ENCODE data around the gene HAPSTR1.

HAPSTR1 gene

DNA sequence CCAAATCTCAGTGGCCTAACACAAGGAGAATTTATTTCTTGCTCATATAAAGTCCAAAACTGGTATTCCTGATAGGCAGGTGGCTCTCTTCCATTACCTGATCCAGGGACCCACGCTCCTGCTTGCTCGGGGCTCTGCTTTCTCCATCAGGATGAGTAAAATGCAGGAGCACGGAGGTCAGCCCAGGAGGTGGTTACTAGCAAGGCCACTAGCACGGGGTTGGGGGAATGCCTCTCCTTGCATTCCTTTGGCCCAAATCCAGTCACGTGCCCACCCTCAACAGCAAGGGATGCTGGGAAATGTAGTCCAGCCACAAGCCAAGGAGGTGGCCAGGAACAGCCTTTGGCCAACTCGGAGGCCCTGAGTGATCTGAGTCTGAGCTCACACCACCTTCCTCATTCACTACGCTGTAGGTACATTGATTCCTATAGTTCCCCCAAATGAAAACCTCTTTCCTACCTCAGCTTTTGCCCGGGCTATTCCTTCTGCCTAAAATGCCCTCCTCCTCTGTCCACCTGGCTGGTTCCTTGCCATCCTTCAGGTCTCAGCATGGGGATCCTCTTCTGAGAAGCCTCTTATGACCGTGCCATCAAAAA, 38.3 kb upstream of the HAPSTR1 start (continued):
- TF ChIP-seq, protein P1, sequence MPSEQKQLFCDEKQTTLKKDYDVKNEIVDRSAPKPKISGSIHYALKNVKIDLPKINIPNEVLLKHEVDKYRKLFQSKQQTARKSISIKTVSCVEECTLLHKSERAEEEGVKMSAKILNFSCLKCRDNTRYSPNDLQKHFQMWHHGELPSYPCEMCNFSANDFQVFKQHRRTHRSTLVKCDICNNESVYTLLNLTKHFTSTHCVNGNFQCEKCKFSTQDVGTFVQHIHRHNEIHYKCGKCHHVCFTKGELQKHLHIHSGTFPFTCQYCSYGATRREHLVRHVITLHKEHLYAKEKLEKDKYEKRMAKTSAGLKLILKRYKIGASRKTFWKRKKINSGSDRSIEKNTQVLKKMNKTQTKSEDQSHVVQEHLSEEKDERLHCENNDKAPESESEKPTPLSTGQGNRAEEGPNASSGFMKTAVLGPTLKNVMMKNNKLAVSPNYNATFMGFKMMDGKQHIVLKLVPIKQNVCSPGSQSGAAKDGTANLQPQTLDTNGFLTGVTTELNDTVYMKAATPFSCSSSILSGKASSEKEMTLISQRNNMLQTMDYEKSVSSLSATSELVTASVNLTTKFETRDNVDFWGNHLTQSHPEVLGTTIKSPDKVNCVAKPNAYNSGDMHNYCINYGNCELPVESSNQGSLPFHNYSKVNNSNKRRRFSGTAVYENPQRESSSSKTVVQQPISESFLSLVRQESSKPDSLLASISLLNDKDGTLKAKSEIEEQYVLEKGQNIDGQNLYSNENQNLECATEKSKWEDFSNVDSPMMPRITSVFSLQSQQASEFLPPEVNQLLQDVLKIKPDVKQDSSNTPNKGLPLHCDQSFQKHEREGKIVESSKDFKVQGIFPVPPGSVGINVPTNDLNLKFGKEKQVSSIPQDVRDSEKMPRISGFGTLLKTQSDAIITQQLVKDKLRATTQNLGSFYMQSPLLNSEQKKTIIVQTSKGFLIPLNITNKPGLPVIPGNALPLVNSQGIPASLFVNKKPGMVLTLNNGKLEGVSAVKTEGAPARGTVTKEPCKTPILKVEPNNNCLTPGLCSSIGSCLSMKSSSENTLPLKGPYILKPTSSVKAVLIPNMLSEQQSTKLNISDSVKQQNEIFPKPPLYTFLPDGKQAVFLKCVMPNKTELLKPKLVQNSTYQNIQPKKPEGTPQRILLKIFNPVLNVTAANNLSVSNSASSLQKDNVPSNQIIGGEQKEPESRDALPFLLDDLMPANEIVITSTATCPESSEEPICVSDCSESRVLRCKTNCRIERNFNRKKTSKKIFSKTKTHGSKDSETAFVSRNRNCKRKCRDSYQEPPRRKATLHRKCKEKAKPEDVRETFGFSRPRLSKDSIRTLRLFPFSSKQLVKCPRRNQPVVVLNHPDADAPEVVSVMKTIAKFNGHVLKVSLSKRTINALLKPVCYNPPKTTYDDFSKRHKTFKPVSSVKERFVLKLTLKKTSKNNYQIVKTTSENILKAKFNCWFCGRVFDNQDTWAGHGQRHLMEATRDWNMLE (tag by site-specific recombination; conservative IDR thresholded peaks at IDR 0.05; ENCODE audit: low read depth), result 0 out of 2 replicates have a peak, but pooled peaks have one; percentile 10
- TF ChIP-seq ZBTB7A (tag by site-specific recombination; IDR thresholded peaks at IDR 0.05; ENCODE audit: low read depth) (no peak), ZXDB (tag by site-specific recombination; IDR thresholded peaks at IDR 0.05) (peak; percentile 63), GLIS1 (tag by site-specific recombination; IDR thresholded peaks at IDR 0.05) (0 out of 2 replicates have a peak, but pooled peaks have one; percentile 20), IKZF3 (tag by site-specific recombination; IDR thresholded peaks at IDR 0.05) (peak; percentile 82), ZBTB17 (tag by site-specific recombination; IDR thresholded peaks at IDR 0.05) (peak; percentile 98), ZNF202 (tag by site-specific recombination; IDR thresholded peaks at IDR 0.05; ENCODE audit: borderline replicate concordance) (no peak), ZNF335 (tag by site-specific recombination; conservative IDR thresholded peaks at IDR 0.05) (peak; percentile 93), ZNF561 (tag by site-specific recombination; IDR thresholded peaks at IDR 0.05; ENCODE audit: borderline replicate concordance) (0 out of 2 replicates have a peak, but pooled peaks have one; percentile 36)

DNA sequence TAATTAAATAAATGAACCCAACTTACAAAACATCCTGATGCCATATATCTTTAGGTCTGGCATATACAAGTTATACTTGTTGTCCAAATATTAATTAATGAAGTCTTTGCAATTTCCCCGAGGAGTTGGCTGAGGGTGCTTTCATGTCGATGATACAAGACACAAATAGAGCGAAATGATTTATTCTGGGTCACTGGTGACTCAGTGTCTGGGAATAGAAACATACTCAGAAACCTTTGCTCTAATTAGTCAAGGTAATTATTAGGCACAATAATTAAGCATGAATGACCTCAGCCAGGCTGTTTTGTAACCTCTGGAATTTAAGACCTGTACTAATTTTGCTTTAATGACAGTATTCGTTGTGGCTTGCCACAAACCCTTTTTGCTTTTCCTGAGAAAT, 37.0 kb upstream of the HAPSTR1 start:
- Histone ChIP-seq H3K9me3 (ENCODE audit: control insufficient read depth, insufficient read depth, low read depth, low read length) (no peaks in the 10 kb centered on the region), H3K4me3 (ENCODE audit: low read depth, low read length) (no peak overlapping the region), H3K27ac (ENCODE audit: extremely low read depth, low read depth, low read length) (no peak overlapping the region), H3K36me3 (ENCODE audit: control insufficient read depth in 2 of 2, insufficient read depth in 1 of 2, low read length in 2 of 2) (no peaks in the 10 kb centered on the region), H3K4me1 (ENCODE audit: control insufficient read depth, insufficient read depth, low read length) (no peaks in the 10 kb centered on the region)
- POLR2A ChIA-PET, result no interaction called here
- TF ChIP-seq ZNF221 (tag by site-specific recombination; IDR thresholded peaks at IDR 0.05; ENCODE audit: borderline replicate concordance) (no peak), SETDB1 (IDR thresholded peaks at IDR 0.05; ENCODE audit: insufficient read length, low read length) (no peak)
- TF ChIP-seq, protein P2, sequence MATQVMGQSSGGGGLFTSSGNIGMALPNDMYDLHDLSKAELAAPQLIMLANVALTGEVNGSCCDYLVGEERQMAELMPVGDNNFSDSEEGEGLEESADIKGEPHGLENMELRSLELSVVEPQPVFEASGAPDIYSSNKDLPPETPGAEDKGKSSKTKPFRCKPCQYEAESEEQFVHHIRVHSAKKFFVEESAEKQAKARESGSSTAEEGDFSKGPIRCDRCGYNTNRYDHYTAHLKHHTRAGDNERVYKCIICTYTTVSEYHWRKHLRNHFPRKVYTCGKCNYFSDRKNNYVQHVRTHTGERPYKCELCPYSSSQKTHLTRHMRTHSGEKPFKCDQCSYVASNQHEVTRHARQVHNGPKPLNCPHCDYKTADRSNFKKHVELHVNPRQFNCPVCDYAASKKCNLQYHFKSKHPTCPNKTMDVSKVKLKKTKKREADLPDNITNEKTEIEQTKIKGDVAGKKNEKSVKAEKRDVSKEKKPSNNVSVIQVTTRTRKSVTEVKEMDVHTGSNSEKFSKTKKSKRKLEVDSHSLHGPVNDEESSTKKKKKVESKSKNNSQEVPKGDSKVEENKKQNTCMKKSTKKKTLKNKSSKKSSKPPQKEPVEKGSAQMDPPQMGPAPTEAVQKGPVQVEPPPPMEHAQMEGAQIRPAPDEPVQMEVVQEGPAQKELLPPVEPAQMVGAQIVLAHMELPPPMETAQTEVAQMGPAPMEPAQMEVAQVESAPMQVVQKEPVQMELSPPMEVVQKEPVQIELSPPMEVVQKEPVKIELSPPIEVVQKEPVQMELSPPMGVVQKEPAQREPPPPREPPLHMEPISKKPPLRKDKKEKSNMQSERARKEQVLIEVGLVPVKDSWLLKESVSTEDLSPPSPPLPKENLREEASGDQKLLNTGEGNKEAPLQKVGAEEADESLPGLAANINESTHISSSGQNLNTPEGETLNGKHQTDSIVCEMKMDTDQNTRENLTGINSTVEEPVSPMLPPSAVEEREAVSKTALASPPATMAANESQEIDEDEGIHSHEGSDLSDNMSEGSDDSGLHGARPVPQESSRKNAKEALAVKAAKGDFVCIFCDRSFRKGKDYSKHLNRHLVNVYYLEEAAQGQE (tag by site-specific recombination; IDR thresholded peaks at IDR 0.05), result no peak
- CTCF ChIA-PET, result interaction anchor here (0.5 to 0.6 kb wide), 2 partner anchors 16 to 18 kb away, joined by 3 read pairs; no protein-coding TSS in a partner anchor

DNA sequence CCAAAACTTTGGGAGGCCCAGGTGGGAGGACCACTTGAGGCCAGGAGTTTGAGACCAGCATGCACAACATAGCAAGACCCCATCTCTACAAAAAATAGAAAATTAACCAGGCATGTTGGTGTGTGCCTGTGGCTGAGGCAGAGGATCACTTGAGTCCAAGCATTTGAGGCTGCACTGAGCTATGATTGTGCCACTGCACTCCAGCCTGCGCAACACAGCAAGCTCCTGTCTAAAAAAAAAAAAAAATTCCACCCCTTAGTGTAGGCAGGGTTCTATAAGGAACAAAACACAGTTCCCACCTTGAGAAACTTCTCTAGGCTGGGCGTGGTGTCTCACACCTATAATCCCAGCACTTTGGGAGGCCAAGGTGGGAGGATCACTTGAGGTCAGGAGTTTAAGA, 36.3 kb upstream of the HAPSTR1 start:
- Histone ChIP-seq H3K36me3 (ENCODE audit: control insufficient read depth in 2 of 2, insufficient read depth in 1 of 2, low read length in 2 of 2) (no peaks in the 10 kb centered on the region), H3K27ac (ENCODE audit: extremely low read depth, low read depth, low read length) (no peak overlapping the region), H3K4me3 (ENCODE audit: low read depth, low read length) (no peak overlapping the region), H3K9me3 (ENCODE audit: control insufficient read depth, insufficient read depth, low read depth, low read length) (no peaks in the 10 kb centered on the region), H3K4me1 (ENCODE audit: control insufficient read depth, insufficient read depth, low read length) (no peaks in the 10 kb centered on the region)
- CTCF ChIA-PET, result interaction anchor here (0.5 to 0.6 kb wide), 2 partner anchors 18 to 45 kb away, joined by 3 to 4 read pairs; no protein-coding TSS in a partner anchor
- POLR2A ChIA-PET, result no interaction called here
- TF ChIP-seq MZF1 (tag by site-specific recombination; IDR thresholded peaks at IDR 0.05; ENCODE audit: borderline replicate concordance) (no peak), ZNF2 (tag by site-specific recombination; IDR thresholded peaks at IDR 0.05) (no peak), ZNF391 (tag by site-specific recombination; IDR thresholded peaks at IDR 0.05; ENCODE audit: borderline replicate concordance, low read depth) (no peak), ZNF768 (tag by site-specific recombination; IDR thresholded peaks at IDR 0.05) (no peak), ZNF626 (tag by site-specific recombination; IDR thresholded peaks at IDR 0.05) (no peak)
- TF ChIP-seq, protein P3, sequence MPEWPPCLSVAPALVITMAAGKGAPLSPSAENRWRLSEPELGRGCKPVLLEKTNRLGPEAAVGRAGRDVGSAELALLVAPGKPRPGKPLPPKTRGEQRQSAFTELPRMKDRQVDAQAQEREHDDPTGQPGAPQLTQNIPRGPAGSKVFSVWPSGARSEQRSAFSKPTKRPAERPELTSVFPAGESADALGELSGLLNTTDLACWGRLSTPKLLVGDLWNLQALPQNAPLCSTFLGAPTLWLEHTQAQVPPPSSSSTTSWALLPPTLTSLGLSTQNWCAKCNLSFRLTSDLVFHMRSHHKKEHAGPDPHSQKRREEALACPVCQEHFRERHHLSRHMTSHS (tag by site-specific recombination; IDR thresholded peaks at IDR 0.05), result no peak
- TF ChIP-seq, protein P4, sequence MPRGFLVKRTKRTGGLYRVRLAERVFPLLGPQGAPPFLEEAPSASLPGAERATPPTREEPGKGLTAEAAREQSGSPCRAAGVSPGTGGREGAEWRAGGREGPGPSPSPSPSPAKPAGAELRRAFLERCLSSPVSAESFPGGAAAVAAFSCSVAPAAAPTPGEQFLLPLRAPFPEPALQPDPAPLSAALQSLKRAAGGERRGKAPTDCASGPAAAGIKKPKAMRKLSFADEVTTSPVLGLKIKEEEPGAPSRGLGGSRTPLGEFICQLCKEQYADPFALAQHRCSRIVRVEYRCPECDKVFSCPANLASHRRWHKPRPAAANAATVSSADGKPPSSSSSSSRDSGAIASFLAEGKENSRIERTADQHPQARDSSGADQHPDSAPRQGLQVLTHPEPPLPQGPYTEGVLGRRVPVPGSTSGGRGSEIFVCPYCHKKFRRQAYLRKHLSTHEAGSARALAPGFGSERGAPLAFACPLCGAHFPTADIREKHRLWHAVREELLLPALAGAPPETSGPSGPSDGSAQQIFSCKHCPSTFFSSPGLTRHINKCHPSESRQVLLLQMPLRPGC (tag by site-specific recombination; IDR thresholded peaks at IDR 0.05), result no peak
- TF ChIP-seq, protein P5, sequence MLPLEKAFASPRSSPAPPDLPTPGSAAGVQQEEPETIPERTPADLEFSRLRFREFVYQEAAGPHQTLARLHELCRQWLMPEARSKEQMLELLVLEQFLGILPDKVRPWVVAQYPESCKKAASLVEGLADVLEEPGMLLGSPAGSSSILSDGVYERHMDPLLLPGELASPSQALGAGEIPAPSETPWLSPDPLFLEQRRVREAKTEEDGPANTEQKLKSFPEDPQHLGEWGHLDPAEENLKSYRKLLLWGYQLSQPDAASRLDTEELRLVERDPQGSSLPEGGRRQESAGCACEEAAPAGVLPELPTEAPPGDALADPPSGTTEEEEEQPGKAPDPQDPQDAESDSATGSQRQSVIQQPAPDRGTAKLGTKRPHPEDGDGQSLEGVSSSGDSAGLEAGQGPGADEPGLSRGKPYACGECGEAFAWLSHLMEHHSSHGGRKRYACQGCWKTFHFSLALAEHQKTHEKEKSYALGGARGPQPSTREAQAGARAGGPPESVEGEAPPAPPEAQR (tag by site-specific recombination; IDR thresholded peaks at IDR 0.05), result no peak

Data from HEK293 (cell line).